Activated T-helper 1 cell treated with anti-CD3 and anti-CD28 coated beads, Interleukin-12 subunit alpha, Interleukin-12 subunit beta, Interleukin-2, Interleukin-4 antibody, amounts not matched to agents 30 ng/mL and 10 ng/mL and 1 ng/mL, durations not matched to agents 14 hours and 24 hours and 36 hours (primary cell): ENCODE results near the gene CFAP70. TPM values are rescaled to one million over a fixed set of nuclear protein-coding genes. Genes with fewer than 3 reads are reported as not detected.

ENCODE experiments used
- DNase-seq: peaks from one replicate; pipeline ENCODE4 v3.0.0; 2021; ENCODE audit warnings: low spot score
- H3K27ac Mint-ChIP-seq: one replicate; pipeline ENCODE4 v1.8.0; 2021; ENCODE audit warnings: mild to moderate bottlenecking, mixed read lengths
- H3K27me3 Mint-ChIP-seq: one replicate; pipeline ENCODE4 v1.8.0; 2022; ENCODE audit warnings: mild to moderate bottlenecking, moderate library complexity, mixed read lengths; ENCODE audit not compliant: insufficient read depth
- H3K36me3 Mint-ChIP-seq: one replicate; pipeline ENCODE4 v1.8.0; 2021; ENCODE audit warnings: low read depth, mixed read lengths
- H3K4me1 Mint-ChIP-seq: one replicate; pipeline ENCODE4 v1.8.0; 2021; ENCODE audit warnings: low read depth, mixed read lengths
- H3K4me3 Mint-ChIP-seq: one replicate; pipeline ENCODE4 v1.8.0; 2021; ENCODE audit warnings: mild to moderate bottlenecking, moderate library complexity, mixed read lengths
- H3K9me3 Mint-ChIP-seq: one replicate; pipeline ENCODE4 v1.8.0; 2021; ENCODE audit warnings: mixed read lengths
- intact Hi-C: fragments of 100-400 bp; cut with micrococcal nuclease; formaldehyde crosslinking; loops from one replicate; pipeline ENCODE4 v1.15.1; 2024
- total RNA-seq: library from RNA; stranded (reverse); gene quantifications from 2 replicates; pipeline ENCODE4 v1.2.3, GENCODE V29; 2022

The CFAP70 gene
- total RNA-seq, 1 donor from 2014 or later = 0.26 TPM

- Mint-ChIP-seq H3K4me3 (no peak overlapping the region), H3K27ac (no peak overlapping the region), H3K27me3 (no peaks in the 10 kb centered on the region), H3K9me3 (no peaks in the 10 kb centered on the region), H3K4me1 (peaks cover 5% of the 10 kb centered on the region), H3K36me3 (peaks cover 20% of the 10 kb centered on the region)
- no peak for DNase-seq
- intact Hi-C loops = no loop called here
Observed at GRCh38 chr10:73218431-73219191, 140.1 kb downstream of the CFAP70 start.

GRCh38 chr10:73217628-73218027 is 141.0 kb downstream of the CFAP70 start:
- Mint-ChIP-seq H3K9me3 (no peaks in the 10 kb centered on the region), H3K27ac (no peak overlapping the region), H3K4me3 (no peak overlapping the region), H3K27me3 (no peaks in the 10 kb centered on the region), H3K36me3 (peaks cover 23% of the 10 kb centered on the region), H3K4me1 (peaks cover 5% of the 10 kb centered on the region)
- intact Hi-C loops = no loop called here
- no peak for DNase-seq

GRCh38 chr10:73215749-73216148 is 142.9 kb downstream of the CFAP70 start:
- Mint-ChIP-seq H3K9me3 (no peaks in the 10 kb centered on the region), H3K27ac (no peak overlapping the region), H3K27me3 (no peaks in the 10 kb centered on the region), H3K36me3 (peaks cover 24% of the 10 kb centered on the region), H3K4me3 (no peak overlapping the region), H3K4me1 (peaks cover 5% of the 10 kb centered on the region)
- no peak for DNase-seq
- intact Hi-C loops = no loop called here

DNA sequence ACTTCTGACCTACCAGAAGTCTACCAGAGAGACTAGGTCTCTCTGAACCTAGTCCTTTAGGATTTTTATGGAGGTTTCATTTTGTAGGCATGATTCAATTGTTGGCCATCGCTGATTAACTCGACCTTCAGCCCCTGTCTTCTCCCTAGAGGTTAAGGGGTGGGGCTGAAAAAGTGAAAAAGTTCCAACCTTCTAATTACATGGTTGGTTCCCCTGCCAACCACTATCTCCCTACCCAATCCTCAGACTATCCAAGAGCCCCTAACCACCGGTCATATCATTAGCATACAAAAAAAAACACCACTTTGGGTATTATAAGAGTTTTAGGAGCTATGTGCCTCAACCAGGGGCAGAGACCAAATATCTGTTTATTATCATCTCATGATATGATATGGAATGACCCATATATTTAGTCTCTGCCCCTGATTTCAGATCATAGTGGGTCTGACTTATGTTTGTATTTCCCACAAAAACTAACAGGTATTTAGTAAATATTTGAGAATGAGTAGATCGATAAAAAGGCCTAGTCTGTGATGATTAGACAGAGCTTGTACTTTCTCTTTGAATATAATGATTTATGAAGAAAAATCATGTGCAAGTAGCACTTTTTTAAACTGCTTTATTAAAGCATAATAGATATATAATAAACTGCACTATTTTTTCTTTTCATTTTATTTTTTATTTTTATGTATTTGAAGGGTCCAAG is 147.4 kb downstream of the CFAP70 start:
- intact Hi-C loops = no loop called here
- Mint-ChIP-seq H3K9me3 (no peaks in the 10 kb centered on the region), H3K4me3 (no peak overlapping the region), H3K27ac (no peak overlapping the region), H3K36me3 (peaks cover 8% of the 10 kb centered on the region), H3K27me3 (no peaks in the 10 kb centered on the region), H3K4me1 (no peaks in the 10 kb centered on the region)
- DNase-seq = no peak

- H3K27ac Mint-ChIP-seq = no peak overlapping the region
- H3K36me3 Mint-ChIP-seq = peaks cover 4% of the 10 kb centered on the region
- H3K9me3 Mint-ChIP-seq = no peaks in the 10 kb centered on the region
- no peak for DNase-seq
- intact Hi-C loops = no loop called here
- H3K27me3 Mint-ChIP-seq = no peaks in the 10 kb centered on the region
- no peaks in the 10 kb centered on the region for H3K4me1 Mint-ChIP-seq
- no peak overlapping the region for H3K4me3 Mint-ChIP-seq
Observed at GRCh38 chr10:73210395-73211105, 148.1 kb downstream of the CFAP70 start.

- H3K36me3 Mint-ChIP-seq = peaks cover 4% of the 10 kb centered on the region
- intact Hi-C loops = no loop called here
- no peaks in the 10 kb centered on the region for H3K9me3 Mint-ChIP-seq
- H3K27ac Mint-ChIP-seq = no peak overlapping the region
- H3K27me3 Mint-ChIP-seq = no peaks in the 10 kb centered on the region
- no peak for DNase-seq
- H3K4me1 Mint-ChIP-seq = no peaks in the 10 kb centered on the region
- no peak overlapping the region for H3K4me3 Mint-ChIP-seq
Observed at GRCh38 chr10:73209705-73210104, 149.0 kb downstream of the CFAP70 start.

GRCh38 chr10:73207883-73208282 is 150.8 kb downstream of the CFAP70 start:
- H3K9me3 Mint-ChIP-seq = no peaks in the 10 kb centered on the region
- no peak overlapping the region for H3K27ac Mint-ChIP-seq
- intact Hi-C loops = no loop called here
- H3K36me3 Mint-ChIP-seq = peaks cover 4% of the 10 kb centered on the region
- no peaks in the 10 kb centered on the region for H3K4me1 Mint-ChIP-seq
- DNase-seq = no peak
- no peaks in the 10 kb centered on the region for H3K27me3 Mint-ChIP-seq
- H3K4me3 Mint-ChIP-seq = no peak overlapping the region

DNA sequence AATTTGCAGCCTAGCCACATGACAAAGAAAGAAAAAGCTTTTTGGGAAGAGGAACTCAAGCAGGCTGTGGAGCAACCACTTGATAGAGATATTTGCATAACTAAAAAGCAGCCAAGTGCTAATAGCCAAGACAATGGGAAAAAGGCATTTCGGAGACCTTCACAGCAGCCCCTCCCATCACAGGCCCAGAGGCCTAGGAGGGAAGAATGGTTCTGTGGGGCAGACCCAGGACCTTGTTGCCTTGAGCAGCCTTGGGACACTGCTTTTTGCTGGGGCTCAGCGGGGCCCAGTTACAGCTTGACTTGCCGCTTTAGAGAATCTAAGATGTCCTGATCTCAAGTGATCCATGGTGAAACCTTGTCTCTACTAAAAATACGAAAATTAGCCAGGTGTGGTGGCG is 152.3 kb downstream of the CFAP70 start:
- Mint-ChIP-seq H3K4me3 (no peak overlapping the region), H3K27me3 (no peaks in the 10 kb centered on the region), H3K36me3 (no peaks in the 10 kb centered on the region), H3K9me3 (no peaks in the 10 kb centered on the region), H3K4me1 (no peaks in the 10 kb centered on the region), H3K27ac (no peak overlapping the region)
- no peak for DNase-seq
- intact Hi-C loops = no loop called here

DNA sequence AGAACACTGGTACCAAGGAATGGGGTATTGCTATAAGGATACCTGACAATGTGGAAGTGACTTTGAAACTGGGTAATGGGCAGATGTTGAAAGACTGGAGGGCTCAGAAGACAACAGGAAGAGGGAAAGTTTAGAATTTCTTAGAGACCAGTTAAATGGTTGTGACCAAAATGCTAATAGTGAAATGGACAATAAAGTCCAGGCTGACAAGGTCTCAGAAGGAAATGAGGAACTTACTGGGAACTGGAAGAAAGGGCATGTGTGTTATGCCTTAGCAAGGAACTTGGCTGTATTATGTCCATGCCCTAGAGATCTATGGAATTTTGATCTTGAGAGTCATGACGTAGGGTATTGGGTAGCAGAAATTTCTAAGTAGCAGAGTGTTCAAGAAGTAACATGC is 152.8 kb downstream of the CFAP70 start:
- Mint-ChIP-seq H3K36me3 (no peaks in the 10 kb centered on the region), H3K27me3 (no peaks in the 10 kb centered on the region), H3K4me3 (no peak overlapping the region), H3K27ac (no peak overlapping the region), H3K4me1 (no peaks in the 10 kb centered on the region), H3K9me3 (no peaks in the 10 kb centered on the region)
- DNase-seq = no peak
- intact Hi-C loops = no loop called here

- H3K27ac Mint-ChIP-seq = no peak overlapping the region
- H3K4me1 Mint-ChIP-seq = no peaks in the 10 kb centered on the region
- intact Hi-C loops = no loop called here
- no peak overlapping the region for H3K4me3 Mint-ChIP-seq
- no peaks in the 10 kb centered on the region for H3K27me3 Mint-ChIP-seq
- H3K36me3 Mint-ChIP-seq = peaks cover 3% of the 10 kb centered on the region
- H3K9me3 Mint-ChIP-seq = no peaks in the 10 kb centered on the region
- no peak for DNase-seq
Observed at GRCh38 chr10:73205081-73205480, 153.6 kb downstream of the CFAP70 start.

Other genes starting within 250 kb of the CFAP70 start
- gene NUDT13, start 248.4 kb downstream of the CFAP70 start, total RNA-seq = 0.81 and 0.83 TPM in 2 replicates
- 38.0 and 39.5 TPM in 2 replicates for gene ECD, start 190.9 kb downstream of the CFAP70 start, total RNA-seq
- gene FAM149B1, start 190.7 kb downstream of the CFAP70 start, total RNA-seq = 11.1 and 11.3 TPM in 2 replicates
- gene DNAJC9, start 111.6 kb downstream of the CFAP70 start, total RNA-seq = 55.4 and 55.5 TPM in 2 replicates
- 158 and 160 TPM in 2 replicates for gene MRPS16, start 106.2 kb downstream of the CFAP70 start, total RNA-seq
- gene ANXA7, start 55.2 kb upstream of the CFAP70 start, total RNA-seq = 152 and 157 TPM in 2 replicates
- gene MSS51, start 74.7 kb upstream of the CFAP70 start, total RNA-seq = 3.1 and 3.7 TPM in 2 replicates
- gene PPP3CB, start 137.2 kb upstream of the CFAP70 start, total RNA-seq = 43.6 and 43.9 TPM in 2 replicates
- 8.6 and 9.7 TPM in 2 replicates for gene USP54, start 232.5 kb upstream of the CFAP70 start, total RNA-seq